DOHH2 (cell line): Measurements from ENCODE around the gene SSU72.

Experiments
- EZH2phosphoT487 ChIP-seq: fragments of 200-600 bp; sonication (generic); IDR thresholded peaks from 2 replicates; pipeline ENCODE4 v1.6.1; 2017; ENCODE audit warnings: borderline replicate concordance, mild to moderate bottlenecking, antibody characterized with exemption, low read length, moderate library complexity, mixed read lengths
- TF ChIP-seq, protein P1 (sequence below): fragments of 200-600 bp; sonication (generic); IDR thresholded peaks from one replicate; pipeline ENCODE4 v1.5.1; 2014; ENCODE audit warnings: antibody characterized with exemption, mild to moderate bottlenecking, low read depth, low read length; ENCODE audit not compliant: poor library complexity, severe bottlenecking

DNA sequence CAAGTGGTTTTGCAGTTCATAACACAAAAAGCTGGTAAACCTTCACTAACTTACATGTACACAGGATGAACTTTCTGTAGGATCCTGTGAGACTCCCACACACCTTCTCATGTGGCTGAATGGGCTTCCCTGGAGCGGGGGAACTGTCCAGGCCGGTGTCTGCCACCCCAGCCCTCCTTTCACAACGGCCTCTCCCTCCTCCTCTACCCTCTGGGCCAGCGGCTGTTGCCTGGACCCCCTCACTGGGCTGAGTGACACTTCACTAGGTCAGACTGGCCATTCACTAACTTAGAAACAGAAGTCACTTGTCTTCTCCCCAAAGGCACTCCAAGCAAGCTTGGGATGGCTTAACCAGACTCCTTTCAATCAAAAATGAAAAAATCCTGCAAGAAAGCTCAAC, 16.1 kb downstream of the SSU72 start:
- TF ChIP-seq, protein P1, sequence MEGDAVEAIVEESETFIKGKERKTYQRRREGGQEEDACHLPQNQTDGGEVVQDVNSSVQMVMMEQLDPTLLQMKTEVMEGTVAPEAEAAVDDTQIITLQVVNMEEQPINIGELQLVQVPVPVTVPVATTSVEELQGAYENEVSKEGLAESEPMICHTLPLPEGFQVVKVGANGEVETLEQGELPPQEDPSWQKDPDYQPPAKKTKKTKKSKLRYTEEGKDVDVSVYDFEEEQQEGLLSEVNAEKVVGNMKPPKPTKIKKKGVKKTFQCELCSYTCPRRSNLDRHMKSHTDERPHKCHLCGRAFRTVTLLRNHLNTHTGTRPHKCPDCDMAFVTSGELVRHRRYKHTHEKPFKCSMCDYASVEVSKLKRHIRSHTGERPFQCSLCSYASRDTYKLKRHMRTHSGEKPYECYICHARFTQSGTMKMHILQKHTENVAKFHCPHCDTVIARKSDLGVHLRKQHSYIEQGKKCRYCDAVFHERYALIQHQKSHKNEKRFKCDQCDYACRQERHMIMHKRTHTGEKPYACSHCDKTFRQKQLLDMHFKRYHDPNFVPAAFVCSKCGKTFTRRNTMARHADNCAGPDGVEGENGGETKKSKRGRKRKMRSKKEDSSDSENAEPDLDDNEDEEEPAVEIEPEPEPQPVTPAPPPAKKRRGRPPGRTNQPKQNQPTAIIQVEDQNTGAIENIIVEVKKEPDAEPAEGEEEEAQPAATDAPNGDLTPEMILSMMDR = no peak
- no peak for TF ChIP-seq EZH2phosphoT487
